HepG2 (cell line): ENCODE data around the gene PARN. TPM values are rescaled to one million over a fixed set of nuclear protein-coding genes. Genes with fewer than 3 reads are reported as not detected.

Experiments used
- AGO2 ChIP-seq: fragments of 200-400 bp; formaldehyde crosslinking; optimal IDR thresholded peaks from 2 replicates; pipeline ENCODE3; 2017; ENCODE audit warnings: mild to moderate bottlenecking, low read depth, low read length, moderate library complexity
- BATF2 ChIP-seq: sonication (generic); formaldehyde crosslinking; IDR thresholded peaks from 2 replicates; pipeline ENCODE4 v1.8.0; 2022; ENCODE audit warnings: mild to moderate bottlenecking, missing genetic modification reagents, moderate library complexity
- ELF1 ChIP-seq: sonication (generic); formaldehyde crosslinking; IDR thresholded peaks from 2 replicates; pipeline ENCODE4 v1.4.0; 2020; ENCODE audit warnings: missing genetic modification reagents
- ETV6 ChIP-seq: sonication (generic); formaldehyde crosslinking; conservative IDR thresholded peaks from 2 replicates; pipeline ENCODE4 v1.4.0; 2020; ENCODE audit warnings: missing genetic modification reagents
- FLYWCH1 ChIP-seq: sonication (generic); formaldehyde crosslinking; IDR thresholded peaks from 2 replicates; pipeline ENCODE4 v1.8.1; 2023; ENCODE audit warnings: mild to moderate bottlenecking, missing genetic modification reagents
- PCBP1 ChIP-seq: fragments of 200-400 bp; formaldehyde crosslinking; IDR thresholded peaks from 2 replicates; pipeline ENCODE4 v1.6.1; 2017; ENCODE audit warnings: mild to moderate bottlenecking, low read depth, low read length, borderline replicate concordance
- RAD21 ChIP-seq: fragments of 450-650 bp; formaldehyde crosslinking; IDR thresholded peaks from 2 replicates; pipeline ENCODE4 v1.5.0; 2020; ENCODE audit warnings: mild to moderate bottlenecking
- SP140L ChIP-seq: sonication (generic); formaldehyde crosslinking; IDR thresholded peaks from 2 replicates; pipeline ENCODE4 v1.4.0; 2020; ENCODE audit warnings: missing genetic modification reagents, borderline replicate concordance
- TEAD3 ChIP-seq: optimal IDR thresholded peaks from 2 replicates; pipeline ENCODE3; 2016; ENCODE audit warnings: borderline replicate concordance
- ZMYM3 ChIP-seq: sonication (generic); formaldehyde crosslinking; IDR thresholded peaks from 2 replicates; pipeline ENCODE4 v1.5.1; 2020; ENCODE audit warnings: mild to moderate bottlenecking, missing genetic modification reagents
- ZNF138 ChIP-seq: sonication (generic); formaldehyde crosslinking; IDR thresholded peaks from 2 replicates; pipeline ENCODE4 v1.5.0; 2020; ENCODE audit warnings: mild to moderate bottlenecking, low read depth, missing genetic modification reagents
- polyA plus RNA-seq, 8 experiments: library from polyadenylated mRNA; depleted of rRNA in 3 of 8; stranded (reverse) in 7 of 8; unstranded in 1 of 8; fragments of >200 nt; fragmentation: Illumina TruSeq in 4 of 8; extraction: Trizol in 4 of 8; gene quantifications; 2 replicates each; pipeline versions ENCODE4 v1.2.1 to v1.2.3, GENCODE V29; 2011 to 2016; ENCODE audit warnings: low read depth in 4 of 8, missing spikeins in 1 of 8, mixed read lengths in 1 of 8; ENCODE audit not compliant: insufficient read depth in 1 of 8
- total RNA-seq, 5 experiments: library from RNA; depleted of rRNA; stranded (reverse); fragments of >200 nt; fragmentation: Illumina TruSeq; extraction: Trizol; gene quantifications; 2 replicates each; pipeline ENCODE4 v1.2.3, GENCODE V29; 2016; ENCODE audit warnings: low read depth in 1 of 5
- TF ChIP-seq, protein P1 (sequence below), 2 experiments: fragments of 450-650 bp in 1 of 2; sonication (generic) in 1 of 2; formaldehyde crosslinking in 1 of 2; IDR thresholded peaks; 2 replicates each; pipeline versions ENCODE4 v1.6.1 to v1.8.0; 2016 to 2022; ENCODE audit warnings: antibody characterized with exemption in 1 of 2, mild to moderate bottlenecking in 1 of 2, missing genetic modification reagents in 1 of 2
- TF ChIP-seq, protein P2 (sequence below): sonication (generic); formaldehyde crosslinking; IDR thresholded peaks from 2 replicates; pipeline ENCODE4 v1.5.1; 2020; ENCODE audit warnings: missing genetic modification reagents, mild to moderate bottlenecking, borderline replicate concordance
- TF ChIP-seq, protein P3 (sequence below): IDR thresholded peaks from 2 replicates; pipeline ENCODE4 v1.6.1; 2016

The PARN gene
- total and polyA plus RNA-seq, 2 of the 13 experiments (the other 11 are each of a cell fraction or from before 2014, with no cell fraction given), result 13.3 to 47.6 TPM

DNA sequence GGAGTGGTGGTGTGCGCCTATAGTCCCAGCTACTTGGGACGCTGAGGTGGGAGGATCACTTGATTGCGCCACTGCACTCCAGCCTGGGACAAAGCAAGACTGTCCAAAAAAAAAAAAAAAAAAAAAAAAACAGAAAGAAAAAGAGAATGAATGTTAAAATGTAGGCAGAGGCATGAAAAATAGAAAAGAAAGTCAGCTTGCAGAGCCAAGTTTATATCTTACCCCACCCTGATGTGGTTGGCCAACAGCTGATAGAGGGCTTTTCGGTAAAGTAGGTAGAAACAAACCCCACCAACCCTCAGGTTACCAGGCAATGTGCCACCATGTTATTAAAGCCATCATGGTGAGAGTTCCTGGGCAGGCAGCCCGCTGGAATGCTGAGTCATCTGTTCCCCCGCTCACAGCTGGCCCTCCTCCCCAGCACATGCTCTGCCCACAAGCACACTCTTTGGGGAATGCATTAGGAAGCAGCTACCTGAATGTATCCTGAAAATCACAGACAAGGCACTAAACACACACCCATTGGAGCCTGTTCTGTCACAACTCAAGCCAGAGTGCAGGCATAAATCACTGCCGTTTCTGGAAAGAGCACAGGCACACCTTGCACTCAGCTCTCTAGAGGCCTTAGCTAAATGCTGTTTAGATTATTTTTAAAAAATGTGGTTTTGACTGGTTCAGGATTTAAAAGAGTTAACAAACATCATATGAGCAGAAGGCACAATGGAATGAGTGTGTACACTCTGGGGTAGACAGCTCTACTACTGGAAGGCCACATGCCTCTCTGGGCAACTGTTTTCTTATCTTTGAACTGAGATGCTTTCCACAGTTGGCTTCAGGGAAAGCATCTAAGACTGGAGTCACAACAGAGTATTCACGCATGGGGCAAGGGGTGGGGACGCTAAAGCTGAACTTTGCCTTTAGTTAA lies 128.5 kb downstream of the PARN start (continued):
- TF ChIP-seq, protein P1, sequence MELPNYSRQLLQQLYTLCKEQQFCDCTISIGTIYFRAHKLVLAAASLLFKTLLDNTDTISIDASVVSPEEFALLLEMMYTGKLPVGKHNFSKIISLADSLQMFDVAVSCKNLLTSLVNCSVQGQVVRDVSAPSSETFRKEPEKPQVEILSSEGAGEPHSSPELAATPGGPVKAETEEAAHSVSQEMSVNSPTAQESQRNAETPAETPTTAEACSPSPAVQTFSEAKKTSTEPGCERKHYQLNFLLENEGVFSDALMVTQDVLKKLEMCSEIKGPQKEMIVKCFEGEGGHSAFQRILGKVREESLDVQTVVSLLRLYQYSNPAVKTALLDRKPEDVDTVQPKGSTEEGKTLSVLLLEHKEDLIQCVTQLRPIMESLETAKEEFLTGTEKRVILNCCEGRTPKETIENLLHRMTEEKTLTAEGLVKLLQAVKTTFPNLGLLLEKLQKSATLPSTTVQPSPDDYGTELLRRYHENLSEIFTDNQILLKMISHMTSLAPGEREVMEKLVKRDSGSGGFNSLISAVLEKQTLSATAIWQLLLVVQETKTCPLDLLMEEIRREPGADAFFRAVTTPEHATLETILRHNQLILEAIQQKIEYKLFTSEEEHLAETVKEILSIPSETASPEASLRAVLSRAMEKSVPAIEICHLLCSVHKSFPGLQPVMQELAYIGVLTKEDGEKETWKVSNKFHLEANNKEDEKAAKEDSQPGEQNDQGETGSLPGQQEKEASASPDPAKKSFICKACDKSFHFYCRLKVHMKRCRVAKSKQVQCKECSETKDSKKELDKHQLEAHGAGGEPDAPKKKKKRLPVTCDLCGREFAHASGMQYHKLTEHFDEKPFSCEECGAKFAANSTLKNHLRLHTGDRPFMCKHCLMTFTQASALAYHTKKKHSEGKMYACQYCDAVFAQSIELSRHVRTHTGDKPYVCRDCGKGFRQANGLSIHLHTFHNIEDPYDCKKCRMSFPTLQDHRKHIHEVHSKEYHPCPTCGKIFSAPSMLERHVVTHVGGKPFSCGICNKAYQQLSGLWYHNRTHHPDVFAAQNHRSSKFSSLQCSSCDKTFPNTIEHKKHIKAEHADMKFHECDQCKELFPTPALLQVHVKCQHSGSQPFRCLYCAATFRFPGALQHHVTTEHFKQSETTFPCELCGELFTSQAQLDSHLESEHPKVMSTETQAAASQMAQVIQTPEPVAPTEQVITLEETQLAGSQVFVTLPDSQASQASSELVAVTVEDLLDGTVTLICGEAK (IDR thresholded peaks at IDR 0.05), result peak; percentile 24; the same call in 1 of the 2 replicates
- TF ChIP-seq, protein P1 (CRISPR knock-in tag; IDR thresholded peaks at IDR 0.05), result no peak; the same call in 1 of the 2 replicates
- TF ChIP-seq TEAD3 (CRISPR knock-in tag) (peak; percentile 97), AGO2 (no peak), RAD21 (CRISPR knock-in tag) (peak; percentile 16; the same call in 1 of the 2 replicates), ETV6 (CRISPR knock-in tag) (no peak), FLYWCH1 (CRISPR knock-in tag) (no peak), PCBP1 (no peak), BATF2 (no peak), ZNF138 (peak; percentile 6; the same call in 1 of the 2 replicates), ZMYM3 (CRISPR knock-in tag) (peak; percentile 90), ELF1 (CRISPR knock-in tag) (0 out of 2 replicates have a peak, but pooled peaks have one; percentile 34), SP140L (0 out of 2 replicates have a peak, but pooled peaks have one; percentile 9)
- TF ChIP-seq, protein P2, sequence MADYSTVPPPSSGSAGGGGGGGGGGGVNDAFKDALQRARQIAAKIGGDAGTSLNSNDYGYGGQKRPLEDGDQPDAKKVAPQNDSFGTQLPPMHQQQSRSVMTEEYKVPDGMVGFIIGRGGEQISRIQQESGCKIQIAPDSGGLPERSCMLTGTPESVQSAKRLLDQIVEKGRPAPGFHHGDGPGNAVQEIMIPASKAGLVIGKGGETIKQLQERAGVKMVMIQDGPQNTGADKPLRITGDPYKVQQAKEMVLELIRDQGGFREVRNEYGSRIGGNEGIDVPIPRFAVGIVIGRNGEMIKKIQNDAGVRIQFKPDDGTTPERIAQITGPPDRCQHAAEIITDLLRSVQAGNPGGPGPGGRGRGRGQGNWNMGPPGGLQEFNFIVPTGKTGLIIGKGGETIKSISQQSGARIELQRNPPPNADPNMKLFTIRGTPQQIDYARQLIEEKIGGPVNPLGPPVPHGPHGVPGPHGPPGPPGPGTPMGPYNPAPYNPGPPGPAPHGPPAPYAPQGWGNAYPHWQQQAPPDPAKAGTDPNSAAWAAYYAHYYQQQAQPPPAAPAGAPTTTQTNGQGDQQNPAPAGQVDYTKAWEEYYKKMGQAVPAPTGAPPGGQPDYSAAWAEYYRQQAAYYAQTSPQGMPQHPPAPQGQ (CRISPR knock-in tag), result no peak; the same call in 1 of the 2 replicates
- TF ChIP-seq, protein P3, sequence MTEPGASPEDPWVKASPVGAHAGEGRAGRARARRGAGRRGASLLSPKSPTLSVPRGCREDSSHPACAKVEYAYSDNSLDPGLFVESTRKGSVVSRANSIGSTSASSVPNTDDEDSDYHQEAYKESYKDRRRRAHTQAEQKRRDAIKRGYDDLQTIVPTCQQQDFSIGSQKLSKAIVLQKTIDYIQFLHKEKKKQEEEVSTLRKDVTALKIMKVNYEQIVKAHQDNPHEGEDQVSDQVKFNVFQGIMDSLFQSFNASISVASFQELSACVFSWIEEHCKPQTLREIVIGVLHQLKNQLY (CRISPR knock-in tag), result peak; percentile 72
